Aorta (tissue), 5 donors: ENCODE measurements around the gene FOXN3. TPM values are rescaled to one million over a fixed set of nuclear protein-coding genes. Genes with fewer than 3 reads are reported as not detected.

ENCODE experiments used
- ATAC-seq: fragments of 200-7000 bp; cut with Tn5 transposase; one replicate; pipeline ENCODE4 v1.9.1; 2022; ENCODE audit warnings: moderate library complexity; ENCODE audit not compliant: low FRiP score
- DNase-seq, 2 donors: peaks; one replicate each; pipeline ENCODE4 v3.0.0-alpha.2; 2020
- H3K27ac ChIP-seq, 2 donors: one replicate each; pipeline ENCODE4 v1.5.1; 2013; ENCODE audit warnings: low read length in 2 of 2, mild to moderate bottlenecking in 2 of 2, moderate library complexity in 2 of 2, control low read depth in 1 of 2, inconsistent platforms in 1 of 2, low read depth in 1 of 2
- H3K27me3 ChIP-seq, 2 donors: one replicate each; pipeline ENCODE4 v1.6.1; 2013; ENCODE audit warnings: control low read depth in 1 of 2, low read length in 1 of 2, mild to moderate bottlenecking in 1 of 2, moderate library complexity in 1 of 2; ENCODE audit not compliant: insufficient read depth in 2 of 2, control insufficient read depth in 1 of 2
- H3K36me3 ChIP-seq, 2 donors: one replicate each; pipeline ENCODE4 v1.6.1; 2013; ENCODE audit warnings: control low read depth in 1 of 2, low read length in 1 of 2, mild to moderate bottlenecking in 1 of 2; ENCODE audit not compliant: insufficient read depth in 2 of 2, control insufficient read depth in 1 of 2
- H3K4me1 ChIP-seq, 2 donors: one replicate each; pipeline ENCODE4 v1.6.1; 2013; ENCODE audit warnings: low read length in 2 of 2, control low read depth in 1 of 2, mild to moderate bottlenecking in 1 of 2, moderate library complexity in 1 of 2; ENCODE audit not compliant: insufficient read depth in 2 of 2, control insufficient read depth in 1 of 2
- H3K4me3 ChIP-seq, 2 donors: one replicate each; pipeline ENCODE4 v1.5.1; 2013; ENCODE audit warnings: low read length in 2 of 2, control low read depth in 1 of 2, mild to moderate bottlenecking in 1 of 2
- H3K9me3 ChIP-seq: one replicate; pipeline ENCODE4 v1.6.1; 2013; ENCODE audit warnings: mild to moderate bottlenecking, low read length; ENCODE audit not compliant: control insufficient read depth
- WGBS, 2 donors: extraction: QIAGEN DNeasy Blood & Tissue Kit; methylation state at CpG; one replicate each; pipeline ENCODE4 v1.1.7; 2013; 5-methylcytosine and 5-hydroxymethylcytosine counted together
- intact Hi-C, 2 donors: fragments of 100-400 bp; cut with DNase I; formaldehyde crosslinking; loops; one replicate each; pipeline versions ENCODE4 v1.14.2 to v1.15.0; 2022
- polyA plus RNA-seq, 2 donors: library from polyadenylated mRNA; stranded (reverse); fragments of 200-250 nt; gene quantifications; one replicate each; pipeline ENCODE4 v1.2.3, GENCODE V29; 2013
- total RNA-seq, 2 donors: library from RNA; stranded (reverse); fragmentation: NEBNext Ultra II Directional; extraction: Animal tissue kit (Norgen Biotek cat#: 25700); gene quantifications; one replicate each; pipeline ENCODE4 v1.2.1, GENCODE V29; 2021
- donor health status: healthy with polysubstance abuse.
- donor health status: Bipolar disorder and iron deficiency.
- donor health status: DM: no; HTN: no; CAD: no.
- donor health status: DM: no; HTN: no; CAD: no.
- donor health status: DM: yes; HTN: yes; CAD: no.

Gene FOXN3
- total and polyA plus RNA-seq, 4 donors, result 21.4 to 225 (median 101) TPM

DNA sequence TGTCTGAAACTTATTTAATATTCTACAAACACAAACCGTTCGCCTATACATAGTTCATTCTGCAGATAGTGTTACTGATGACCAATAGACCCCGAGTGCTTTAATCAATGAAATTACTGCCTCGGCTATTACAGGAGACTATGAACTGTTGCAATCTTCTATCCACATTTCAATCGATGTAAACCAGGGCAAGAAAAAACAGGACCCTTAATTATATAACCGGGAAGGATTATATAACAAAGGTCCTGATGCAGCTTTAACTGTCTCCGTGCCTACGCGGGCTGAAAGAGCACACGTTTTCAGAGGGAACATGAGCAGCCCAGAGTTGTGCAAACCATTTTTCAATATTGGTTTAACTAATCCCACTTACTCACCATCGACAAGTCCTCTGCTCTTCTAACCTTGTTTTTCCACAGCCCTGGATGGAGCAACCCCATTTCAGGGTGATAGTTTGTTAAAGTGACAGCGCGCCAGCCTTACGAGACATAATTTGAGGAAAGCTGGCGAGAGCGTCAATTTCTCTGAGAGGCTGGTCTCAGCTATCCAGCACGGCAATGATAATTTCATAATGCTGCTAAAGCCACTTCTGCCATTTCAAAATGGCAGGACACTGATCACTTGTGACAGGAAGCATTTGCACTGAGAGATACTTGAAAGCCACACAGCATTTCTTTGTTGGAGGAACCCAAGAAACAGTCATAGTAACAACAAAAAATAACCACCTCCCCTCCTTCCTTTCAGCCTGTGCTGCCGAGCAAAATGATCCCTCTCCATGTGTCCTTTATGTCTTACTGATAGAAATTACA, 184.6 kb downstream of the FOXN3 start:
- ATAC-seq (no peak), DNase-seq (no peak)
- Histone ChIP-seq H3K27me3 (no peaks in the 10 kb centered on the region), H3K4me3 (no peak overlapping the region), H3K27ac (no peak overlapping the region), H3K4me1 (peaks cover 4 to 13% of the 10 kb centered on the region in 2 donors), H3K36me3 (no peaks in the 10 kb centered on the region), H3K9me3 (no peaks in the 10 kb centered on the region)
- intact Hi-C loops, result no loop called here
- 83 to 90% methylated on average over 18 of the region's 18 CpGs for WGBS, 2 donors

DNA sequence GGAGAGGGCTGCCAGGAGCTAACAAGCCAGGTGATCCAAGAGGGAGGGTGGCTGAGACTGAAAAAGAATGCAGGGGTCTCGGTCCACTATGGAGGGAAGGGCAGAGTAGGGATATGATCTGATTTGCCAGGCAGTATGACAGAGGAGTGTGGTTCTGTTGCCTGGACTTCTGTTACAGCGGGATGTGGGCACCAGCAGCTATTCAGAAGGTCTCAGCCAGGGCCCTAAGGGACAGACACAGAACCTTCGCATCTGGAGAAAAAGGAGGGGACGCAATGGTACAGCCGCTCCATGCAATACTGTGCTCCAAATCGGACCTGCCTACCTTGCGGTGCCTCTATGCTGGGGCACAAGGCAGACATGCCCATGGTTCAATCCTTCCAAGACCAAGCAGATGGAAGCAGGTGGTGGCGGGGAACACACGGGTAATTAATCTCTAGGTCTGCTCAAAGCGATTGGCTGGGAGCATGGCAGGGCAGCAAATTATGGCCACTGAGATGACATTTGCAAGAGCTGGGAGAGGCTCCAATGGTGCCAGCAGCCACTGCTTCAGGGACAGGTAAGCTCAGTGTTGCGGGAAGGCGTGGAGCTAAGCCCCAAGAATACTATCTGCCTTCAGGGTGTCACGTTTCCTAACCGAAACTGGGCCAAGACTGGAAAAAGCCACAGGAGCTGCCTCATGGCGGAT, 185.5 kb downstream of the FOXN3 start:
- DNase-seq (no peak), ATAC-seq (no peak)
- intact Hi-C loops, result no loop called here
- Histone ChIP-seq H3K27me3 (no peaks in the 10 kb centered on the region), H3K4me3 (no peak overlapping the region), H3K4me1 (peaks cover 4 to 12% of the 10 kb centered on the region in 2 donors), H3K9me3 (no peaks in the 10 kb centered on the region), H3K27ac (no peak overlapping the region), H3K36me3 (no peaks in the 10 kb centered on the region)
- 93 to 95% methylated on average over 15 of the region's 15 CpGs for WGBS, 2 donors

DNA sequence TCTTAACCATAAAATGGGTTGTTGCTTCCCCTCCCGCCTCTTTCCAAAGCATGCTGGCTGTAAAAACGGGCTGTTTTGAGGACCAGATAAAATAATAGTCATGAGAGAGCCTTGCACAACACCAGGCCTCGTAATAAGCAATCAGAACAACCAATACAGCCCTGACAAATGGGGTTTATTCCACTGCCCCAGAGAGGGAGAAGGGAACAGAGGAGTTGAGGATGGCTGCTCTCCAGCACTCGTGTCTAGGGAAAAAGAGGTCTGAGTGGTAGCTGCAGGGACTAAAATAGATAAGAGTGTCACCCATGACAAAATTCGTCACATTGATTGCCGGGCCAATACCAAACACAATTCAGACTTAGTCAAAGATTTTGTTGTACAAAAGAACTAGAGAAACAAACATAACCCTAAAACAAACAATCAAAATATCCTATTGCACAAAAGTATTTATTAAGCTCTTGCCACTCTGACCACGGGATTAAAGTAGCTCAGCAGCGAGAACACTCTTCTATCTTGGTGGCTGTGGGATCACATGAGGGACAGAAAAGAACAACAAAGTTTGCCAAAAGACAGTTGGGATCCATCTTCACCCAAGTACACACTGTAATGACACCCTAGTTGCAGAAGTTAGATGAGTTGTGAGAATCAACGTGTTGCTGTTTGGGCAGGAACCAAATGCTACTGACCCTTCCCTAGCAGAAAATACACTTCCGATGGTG, 188.0 kb downstream of the FOXN3 start:
- ATAC-seq, result no peak
- WGBS, 2 donors, result 41 to 44% methylated on average over 10 of the region's 10 CpGs
- no peak overlapping the region for H3K4me3 ChIP-seq
- H3K9me3 ChIP-seq, result no peaks in the 10 kb centered on the region
- H3K4me1 ChIP-seq, result peaks cover 3 to 10% of the 10 kb centered on the region in 2 donors
- intact Hi-C loops, result loop anchor here in 1 of 2 donors (5.0 kb wide), 1 partner anchor 42 kb away; no protein-coding TSS in a partner anchor
- H3K27ac ChIP-seq, result peak overlapping the region in 1 of 2 donors; percentile 33
- no peaks in the 10 kb centered on the region for H3K36me3 ChIP-seq
- no peak for DNase-seq
- no peaks in the 10 kb centered on the region for H3K27me3 ChIP-seq

DNA sequence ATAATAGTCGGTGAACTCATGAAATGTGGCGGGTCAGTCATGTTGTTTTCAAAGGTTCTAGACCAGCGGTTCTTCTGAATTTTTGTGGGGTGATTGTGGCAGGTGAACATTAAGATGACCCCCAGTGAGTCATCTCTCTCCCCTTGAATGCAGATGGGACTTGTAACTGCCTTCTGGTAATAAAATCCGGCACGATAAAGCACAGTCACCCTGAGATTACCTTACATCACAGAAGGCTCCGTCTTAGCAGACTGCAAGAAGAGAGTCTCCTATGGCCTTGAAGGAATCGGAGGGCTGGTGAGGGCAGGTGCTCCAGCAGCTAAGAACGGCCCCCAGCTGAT, 189.6 kb downstream of the FOXN3 start:
- intact Hi-C loops, result loop anchor here in 1 of 2 donors (5.0 kb wide), 1 partner anchor 40 kb away; no protein-coding TSS in a partner anchor

DNA sequence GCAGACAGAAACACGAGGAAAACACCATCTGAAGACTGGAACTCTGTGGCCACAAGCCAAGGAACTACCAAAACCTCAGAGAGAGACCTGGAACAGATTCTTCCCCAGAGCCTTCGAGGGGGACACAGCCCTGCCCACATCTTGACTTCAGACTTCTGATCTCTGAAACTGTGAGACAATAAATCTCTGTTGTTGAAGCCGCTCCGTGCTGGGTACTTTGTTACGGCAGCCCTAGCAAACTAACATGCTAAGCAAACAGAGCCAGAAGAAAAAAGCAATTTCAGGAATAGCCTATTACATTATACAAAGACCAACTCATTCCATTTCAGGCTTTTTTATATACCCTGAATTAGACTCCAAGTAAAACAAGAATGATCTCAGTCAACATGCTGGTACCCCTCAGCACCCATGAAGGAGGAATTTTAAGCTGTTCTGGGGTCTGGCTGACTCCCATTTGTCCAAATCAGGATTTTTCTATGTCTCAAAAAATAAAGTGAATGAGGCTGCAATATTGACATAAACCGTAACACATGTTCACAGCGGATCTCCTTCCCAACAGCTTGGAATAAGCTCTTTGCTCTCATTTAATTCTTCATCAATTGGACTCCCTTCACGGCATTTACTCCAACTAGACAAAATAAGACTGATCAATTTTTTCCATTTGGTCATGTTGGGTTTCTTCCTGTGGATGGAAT, 190.1 kb downstream of the FOXN3 start:
- WGBS, 2 donors, result 7% methylated on average over 8 of the region's 8 CpGs
- no peaks in the 10 kb centered on the region for H3K36me3 ChIP-seq
- H3K4me3 ChIP-seq, result no peak overlapping the region
- intact Hi-C loops, result loop anchor here in 1 of 2 donors (5.0 kb wide), 1 partner anchor 40 kb away; no protein-coding TSS in a partner anchor
- no peaks in the 10 kb centered on the region for H3K27me3 ChIP-seq
- peaks cover 3 to 10% of the 10 kb centered on the region in 2 donors for H3K4me1 ChIP-seq
- peak overlapping the region; percentile 77 to 93 for H3K27ac ChIP-seq
- H3K9me3 ChIP-seq, result no peaks in the 10 kb centered on the region
- ATAC-seq (peak; percentile 62), DNase-seq (no peak)

More for the DNA sequence above, 189.6 kb downstream of the FOXN3 start:
- no peaks in the 10 kb centered on the region for H3K27me3 ChIP-seq
- no peak for DNase-seq
- no peaks in the 10 kb centered on the region for H3K9me3 ChIP-seq
- H3K27ac ChIP-seq, result peak overlapping the region; percentile 30 to 69
- no peak for ATAC-seq
- 35% methylated on average over 8 of the region's 8 CpGs for WGBS, 2 donors
- no peaks in the 10 kb centered on the region for H3K36me3 ChIP-seq
- no peak overlapping the region for H3K4me3 ChIP-seq
- peaks cover 3 to 10% of the 10 kb centered on the region in 2 donors for H3K4me1 ChIP-seq

DNA sequence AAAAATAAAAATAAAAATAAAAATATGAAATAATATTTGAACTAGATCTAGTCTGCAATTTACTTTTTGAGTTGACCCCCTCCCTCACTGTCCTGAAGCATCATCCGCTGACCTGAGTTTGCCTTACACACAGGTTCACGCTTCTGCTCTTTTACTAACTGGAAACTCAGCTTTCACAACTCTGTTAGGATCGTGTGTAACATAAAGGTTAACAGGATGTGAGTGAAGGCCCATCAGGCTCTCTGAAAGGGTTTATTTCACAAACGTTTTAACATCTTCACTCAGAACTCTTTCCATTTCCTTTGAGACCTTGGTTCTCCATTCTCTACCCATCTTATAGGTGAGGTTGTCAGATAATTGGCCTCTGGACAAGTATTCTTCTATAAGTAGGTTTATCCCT, 191.4 kb downstream of the FOXN3 start:
- H3K36me3 ChIP-seq, result no peaks in the 10 kb centered on the region
- H3K4me3 ChIP-seq, result no peak overlapping the region
- peak overlapping the region; percentile 39 to 46 for H3K27ac ChIP-seq
- no peak for ATAC-seq
- no peak for DNase-seq
- WGBS, 2 donors, result 67 to 69% methylated on average over 4 of the region's 4 CpGs
- peaks cover 3 to 10% of the 10 kb centered on the region in 2 donors for H3K4me1 ChIP-seq
- no peaks in the 10 kb centered on the region for H3K27me3 ChIP-seq
- no peaks in the 10 kb centered on the region for H3K9me3 ChIP-seq
- intact Hi-C loops, result loop anchor here in 1 of 2 donors (5.0 kb wide), 1 partner anchor 38 kb away; no protein-coding TSS in a partner anchor

DNA sequence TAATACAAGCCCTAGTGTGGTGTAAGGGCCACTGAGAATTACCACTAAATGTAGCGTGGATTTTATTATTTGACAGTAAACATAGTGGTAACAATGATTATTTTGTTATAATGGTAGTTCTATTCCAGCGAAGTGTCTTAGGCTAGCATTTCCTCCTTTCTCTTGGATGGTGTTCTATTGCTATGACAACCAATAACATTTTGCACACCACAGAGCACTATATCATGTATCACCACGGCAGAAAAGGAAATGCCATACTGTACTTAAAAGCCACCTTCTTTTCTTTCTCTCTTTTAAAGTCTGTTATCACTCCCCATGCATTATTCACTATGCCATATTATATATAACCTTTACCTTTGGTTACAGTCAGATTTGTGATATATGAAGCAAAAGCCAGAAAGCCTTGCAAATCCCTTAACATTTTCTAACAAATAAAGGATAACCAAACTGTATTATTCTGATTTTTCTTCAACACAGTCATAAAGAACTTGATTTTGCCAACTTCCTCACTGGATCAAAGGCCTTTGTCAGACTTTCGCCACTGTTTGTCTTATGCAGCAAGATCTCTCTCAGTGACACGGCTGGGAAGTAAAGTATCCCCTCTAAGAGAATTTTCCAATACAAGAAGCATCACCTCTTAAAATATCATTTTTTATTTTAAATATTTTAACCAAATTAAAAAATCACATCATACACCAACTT, 195.8 kb downstream of the FOXN3 start:
- Histone ChIP-seq H3K27ac (no peak overlapping the region), H3K4me1 (peaks cover 0 to 1% of the 10 kb centered on the region in 2 donors), H3K36me3 (no peaks in the 10 kb centered on the region), H3K9me3 (no peaks in the 10 kb centered on the region), H3K4me3 (no peak overlapping the region), H3K27me3 (no peaks in the 10 kb centered on the region)
- intact Hi-C loops, result no loop called here
- ATAC-seq (peak; percentile 84), DNase-seq (no peak)
- 27 to 28% methylated on average over 5 of the region's 5 CpGs for WGBS, 2 donors

DNA sequence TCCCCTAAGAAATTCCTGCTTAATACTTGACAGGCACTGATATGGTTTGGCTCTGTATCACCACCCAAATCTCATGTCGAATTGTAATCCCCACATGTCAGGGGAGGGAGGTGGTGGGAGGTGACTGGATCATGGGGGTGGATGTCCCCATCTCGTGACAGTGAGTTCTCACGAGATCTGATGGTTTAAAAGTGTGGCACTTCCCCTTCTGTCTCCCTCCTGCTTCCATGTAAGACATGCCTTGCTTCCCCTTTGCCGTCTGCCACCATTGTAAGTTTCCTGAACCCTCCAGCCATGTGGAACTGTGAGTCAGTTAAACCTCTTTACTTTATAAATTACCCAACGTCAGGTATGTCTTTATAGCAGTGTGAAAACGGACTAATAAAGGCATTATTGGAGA, 198.0 kb downstream of the FOXN3 start:
- no peak for ATAC-seq
- H3K4me1 ChIP-seq, result peaks cover 0 to 3% of the 10 kb centered on the region in 2 donors
- WGBS, 2 donors, result 84 to 85% methylated on average over 6 of the region's 6 CpGs

More for the DNA sequence above, 198.0 kb downstream of the FOXN3 start:
- intact Hi-C loops, result no loop called here
- Histone ChIP-seq H3K9me3 (no peaks in the 10 kb centered on the region), H3K36me3 (no peaks in the 10 kb centered on the region), H3K27me3 (no peaks in the 10 kb centered on the region), H3K27ac (no peak overlapping the region), H3K4me3 (no peak overlapping the region)
- DNase-seq, result no peak
